GM12865 (cell line): ENCODE results near the gene KCNJ9.

Experiments used
- DNase-seq: peaks from one replicate; pipeline ENCODE4 v3.0.0; 2010; ENCODE audit warnings: low read depth
- H3K4me3 ChIP-seq: 2 replicates; pipeline ENCODE4 v1.5.1; 2011; ENCODE audit warnings: mild to moderate bottlenecking, low read depth, low read length, control low read depth
- TF ChIP-seq, protein P1 (sequence below): IDR thresholded peaks from 2 replicates; pipeline ENCODE4 v1.5.1; 2011; ENCODE audit warnings: low read length, control low read depth, low read depth, inconsistent platforms; ENCODE audit not compliant: insufficient read depth; ENCODE audit errors: missing control alignments

The KCNJ9 gene

DNA sequence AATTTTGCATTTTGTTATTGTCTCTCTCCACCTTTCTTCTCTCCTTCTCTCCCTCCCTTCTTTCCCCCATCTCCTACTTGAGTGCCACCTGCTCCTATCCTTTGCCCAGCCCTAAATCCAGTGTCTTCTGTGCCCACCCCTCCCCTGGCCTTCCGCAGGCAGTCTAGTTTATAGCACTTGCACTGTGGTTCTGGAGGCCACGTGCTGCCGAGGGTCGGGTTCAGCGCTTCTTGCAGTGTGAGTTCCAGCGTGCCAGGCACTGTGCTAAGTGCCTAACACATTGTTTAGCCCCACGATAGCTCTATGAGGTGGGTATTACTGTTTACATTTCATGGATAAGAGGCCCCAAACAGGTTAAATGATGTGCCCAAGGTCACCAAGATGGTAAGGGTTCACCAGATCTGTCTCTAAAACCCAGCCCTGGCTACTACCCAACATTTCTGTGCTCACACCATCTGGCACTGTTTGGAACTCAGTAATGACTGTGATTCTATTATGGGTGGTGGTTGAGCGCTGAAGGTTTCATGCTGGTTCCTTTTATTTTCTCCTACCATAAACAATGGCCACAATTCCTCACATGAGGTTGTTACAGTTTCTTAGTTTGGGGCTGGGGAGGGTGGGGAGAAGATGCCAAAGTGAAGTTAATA is 56.0 kb downstream of the KCNJ9 start:
- no peak overlapping the region for H3K4me3 ChIP-seq
- no peak for DNase-seq
- TF ChIP-seq, protein P1, sequence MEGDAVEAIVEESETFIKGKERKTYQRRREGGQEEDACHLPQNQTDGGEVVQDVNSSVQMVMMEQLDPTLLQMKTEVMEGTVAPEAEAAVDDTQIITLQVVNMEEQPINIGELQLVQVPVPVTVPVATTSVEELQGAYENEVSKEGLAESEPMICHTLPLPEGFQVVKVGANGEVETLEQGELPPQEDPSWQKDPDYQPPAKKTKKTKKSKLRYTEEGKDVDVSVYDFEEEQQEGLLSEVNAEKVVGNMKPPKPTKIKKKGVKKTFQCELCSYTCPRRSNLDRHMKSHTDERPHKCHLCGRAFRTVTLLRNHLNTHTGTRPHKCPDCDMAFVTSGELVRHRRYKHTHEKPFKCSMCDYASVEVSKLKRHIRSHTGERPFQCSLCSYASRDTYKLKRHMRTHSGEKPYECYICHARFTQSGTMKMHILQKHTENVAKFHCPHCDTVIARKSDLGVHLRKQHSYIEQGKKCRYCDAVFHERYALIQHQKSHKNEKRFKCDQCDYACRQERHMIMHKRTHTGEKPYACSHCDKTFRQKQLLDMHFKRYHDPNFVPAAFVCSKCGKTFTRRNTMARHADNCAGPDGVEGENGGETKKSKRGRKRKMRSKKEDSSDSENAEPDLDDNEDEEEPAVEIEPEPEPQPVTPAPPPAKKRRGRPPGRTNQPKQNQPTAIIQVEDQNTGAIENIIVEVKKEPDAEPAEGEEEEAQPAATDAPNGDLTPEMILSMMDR, result no peak

DNA sequence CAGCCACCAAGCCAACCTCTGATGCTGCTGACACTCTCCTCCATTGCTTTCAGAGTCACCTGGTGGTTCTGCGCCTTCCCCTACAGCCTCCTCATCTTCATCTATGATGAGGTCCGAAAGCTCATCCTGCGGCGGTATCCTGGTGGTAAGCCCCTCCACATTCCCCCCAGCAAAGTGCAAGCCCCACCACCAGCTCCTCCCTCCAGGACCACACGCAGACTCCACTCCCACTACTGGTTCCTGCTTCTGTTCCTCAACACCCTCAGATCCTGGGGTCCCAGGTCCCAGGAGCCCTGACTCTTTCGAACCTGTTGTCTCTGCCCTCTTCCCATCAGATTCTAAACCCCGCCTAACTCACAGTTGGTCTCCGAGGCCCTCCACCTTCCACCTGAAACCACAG is 58.5 kb downstream of the KCNJ9 start:
- DNase-seq, result no peak
- TF ChIP-seq, protein P1, result no peak
- no peak overlapping the region for H3K4me3 ChIP-seq
